HG03558 (cell line): ENCODE results near the gene NFATC2.

Source experiments
- ATAC-seq: cut with Tn5 transposase; IDR thresholded peaks from one replicate; pipeline ENCODE4 v1.9.1; 2021; ENCODE audit warnings: moderate number of reproducible peaks; ENCODE audit not compliant: unreplicated experiment; ENCODE audit errors: extremely low read depth

Gene NFATC2

DNA sequence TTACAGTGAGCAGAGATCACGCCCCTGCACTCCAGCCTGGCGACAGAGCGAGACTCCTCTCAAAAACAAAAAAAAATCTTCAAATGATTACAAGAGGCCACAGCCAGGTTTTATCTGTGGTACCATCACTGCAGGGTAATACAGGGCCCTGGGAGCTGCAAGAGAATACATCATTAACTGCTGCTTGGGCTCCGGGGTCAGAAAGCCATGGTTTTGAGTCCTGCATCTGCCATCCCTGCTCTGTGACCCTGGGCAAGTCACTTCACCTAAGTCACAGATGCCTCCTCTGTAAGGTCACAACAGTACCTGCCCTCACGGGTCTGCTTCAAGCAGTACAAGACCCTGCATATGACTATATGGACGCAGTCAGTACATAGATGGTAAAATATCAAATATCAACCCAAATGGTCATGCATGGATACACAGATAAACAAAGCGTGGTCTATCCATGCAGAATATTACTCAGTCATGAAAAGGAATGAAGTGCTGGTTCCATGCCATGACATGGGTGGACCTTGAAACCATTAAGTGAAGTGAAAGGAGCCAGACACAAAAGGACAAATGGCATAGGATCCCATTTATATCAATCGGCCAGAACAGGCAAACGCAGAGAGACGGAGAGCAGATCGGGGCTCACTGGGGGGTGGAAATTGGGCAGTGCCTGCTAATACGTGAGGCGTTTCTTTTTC, 83.6 kb downstream of the NFATC2 start:
- ATAC-seq = no peak

DNA sequence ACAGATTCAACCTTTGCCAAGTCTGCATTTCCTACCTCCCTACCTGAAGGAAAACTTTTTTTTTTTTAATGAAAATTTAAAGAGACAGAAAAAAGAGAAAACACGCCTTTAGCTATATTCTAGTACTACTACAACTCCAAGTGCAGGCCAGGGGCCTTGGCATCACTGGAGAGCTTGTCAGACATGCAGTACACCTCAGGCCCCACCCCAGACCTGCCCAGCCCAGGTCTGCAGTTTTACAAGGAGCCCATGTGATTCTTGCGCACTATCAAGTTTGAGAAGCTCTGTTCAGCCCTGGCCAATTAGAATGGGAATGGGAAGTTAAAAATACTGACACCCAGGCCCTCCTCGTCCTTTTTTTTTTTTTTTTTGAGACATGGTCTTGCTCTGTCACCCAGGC, 85.0 kb downstream of the NFATC2 start:
- no peak for ATAC-seq

DNA sequence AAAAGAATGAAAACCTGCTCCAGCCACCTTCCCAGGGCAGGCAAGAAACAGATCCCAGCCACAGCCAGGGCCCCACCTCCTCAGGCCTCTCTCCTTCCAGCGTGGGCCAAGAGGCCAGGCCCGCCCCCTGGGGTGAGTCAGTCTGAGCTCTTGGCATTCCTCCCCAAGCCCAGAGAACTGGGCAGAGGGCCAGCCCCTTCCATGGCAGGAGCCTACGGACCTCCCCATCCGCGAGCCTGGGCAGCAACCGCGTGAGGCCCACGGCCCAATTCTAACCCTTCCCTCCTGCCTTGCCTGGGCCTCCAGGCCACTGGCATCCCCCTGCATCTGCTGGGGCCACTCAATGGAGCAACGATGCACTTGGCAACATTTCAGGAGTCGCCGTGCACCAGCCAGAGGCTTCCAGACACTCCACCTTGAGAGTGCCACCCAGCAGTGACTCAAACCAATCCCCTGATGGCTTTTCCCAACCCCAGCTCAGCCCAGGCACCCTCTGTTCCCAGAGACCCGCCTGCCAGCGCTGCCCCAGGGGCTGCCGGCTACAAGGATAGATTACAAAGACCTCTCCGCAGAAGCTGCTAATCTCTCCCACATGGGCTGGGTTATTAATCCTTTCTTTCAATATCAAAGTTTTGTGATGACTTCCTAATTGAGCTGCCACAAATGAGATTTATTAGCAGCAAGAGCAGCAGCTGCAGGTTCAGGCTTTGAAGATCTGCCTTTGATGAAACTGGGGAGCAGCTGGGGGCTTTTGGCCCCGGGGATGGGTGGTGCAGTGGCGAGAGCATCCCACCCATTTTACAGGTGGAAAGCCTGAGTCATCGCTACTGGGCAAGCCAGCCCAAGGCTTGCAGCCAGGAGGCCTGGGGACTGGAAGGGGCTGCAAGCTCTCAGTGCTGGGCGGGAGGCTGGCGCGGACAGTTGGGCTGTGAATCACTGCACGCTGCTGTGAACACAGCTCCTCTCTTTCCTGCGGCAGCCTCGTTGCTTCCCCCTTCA, 85.7 kb downstream of the NFATC2 start:
- ATAC-seq = no peak

DNA sequence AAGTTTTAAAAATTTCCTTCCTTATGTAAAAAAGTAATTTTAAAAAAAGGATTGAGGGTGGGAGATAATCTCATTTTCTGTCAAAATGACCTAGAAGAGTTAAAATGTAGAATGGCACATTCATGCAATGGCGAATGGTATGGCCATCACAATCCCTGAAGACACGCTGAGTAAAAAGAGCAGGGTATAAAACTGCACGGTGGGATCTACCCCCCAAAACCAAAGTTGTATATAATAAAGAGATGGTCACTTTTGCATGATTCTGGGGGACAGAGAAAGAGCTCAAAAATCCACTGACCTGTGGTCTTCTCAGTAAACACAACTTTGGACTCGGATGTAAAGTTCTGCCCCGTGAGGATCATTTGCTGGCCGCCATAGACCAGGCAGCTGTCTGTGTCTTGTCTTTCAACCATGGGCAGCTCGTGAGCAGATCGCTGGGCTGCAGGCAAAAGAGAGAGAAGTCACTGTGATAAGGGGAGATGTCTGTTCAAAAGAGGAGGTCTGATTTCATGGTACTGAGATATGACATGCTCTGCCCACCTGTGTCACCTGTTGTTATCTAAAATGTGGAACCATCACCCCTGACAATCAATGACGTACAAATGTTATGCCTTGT, 88.2 kb downstream of the NFATC2 start:
- ATAC-seq = no peak

DNA sequence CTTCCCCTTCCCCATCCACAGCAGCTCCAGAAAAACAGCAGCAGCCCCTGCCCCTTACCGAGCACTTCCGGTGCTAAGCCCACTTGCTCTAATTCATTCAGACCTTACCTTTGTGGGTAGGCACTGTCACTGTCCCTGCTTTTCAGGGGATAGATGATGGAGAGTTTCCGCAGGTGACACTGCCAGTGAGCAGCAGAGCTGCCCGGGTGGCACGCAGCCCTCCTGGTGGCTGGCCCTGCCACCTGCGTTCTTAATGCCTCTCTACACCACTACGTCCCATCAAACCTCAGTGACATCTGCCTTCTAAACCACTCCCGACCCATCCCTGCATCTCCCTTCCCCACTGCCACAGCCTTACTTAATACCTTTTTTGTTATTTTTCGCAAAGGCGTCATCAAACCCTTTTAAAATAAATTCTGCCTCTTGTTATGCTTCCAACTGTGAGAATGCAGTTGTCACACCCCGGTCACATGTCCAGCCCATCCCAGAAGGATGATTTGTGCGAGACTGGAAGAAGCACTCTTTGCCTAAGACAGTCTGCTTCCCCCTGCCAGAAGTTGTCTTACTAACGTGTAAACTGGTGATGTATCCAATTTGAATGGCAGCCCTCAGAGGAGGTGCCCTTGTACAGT, 89.7 kb downstream of the NFATC2 start:
- no peak for ATAC-seq

DNA sequence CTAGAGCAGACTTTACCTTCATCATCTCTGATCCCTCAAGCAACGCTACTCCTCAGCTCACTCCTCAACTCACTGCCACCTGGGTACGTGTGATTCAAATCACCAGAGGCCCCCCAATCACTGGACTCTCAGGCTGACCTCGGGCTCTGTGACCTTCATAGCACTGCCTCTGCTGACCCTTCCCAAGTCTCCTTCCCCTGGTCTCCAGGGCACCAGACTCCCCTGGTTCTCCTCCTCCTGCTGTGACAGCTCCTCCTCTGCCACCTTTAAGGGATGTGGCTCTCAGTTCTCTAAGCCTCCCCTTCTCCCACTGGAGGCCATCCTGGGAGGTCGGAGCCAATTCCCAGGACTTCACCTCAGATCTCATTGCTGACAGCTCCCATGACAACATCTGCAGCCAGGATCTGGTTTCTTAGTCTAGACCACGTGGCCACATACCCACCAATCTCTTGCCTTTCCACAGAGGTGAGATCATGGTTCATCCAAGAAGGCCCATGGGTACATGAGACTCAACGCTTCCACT, 90.4 kb downstream of the NFATC2 start:
- ATAC-seq = no peak

DNA sequence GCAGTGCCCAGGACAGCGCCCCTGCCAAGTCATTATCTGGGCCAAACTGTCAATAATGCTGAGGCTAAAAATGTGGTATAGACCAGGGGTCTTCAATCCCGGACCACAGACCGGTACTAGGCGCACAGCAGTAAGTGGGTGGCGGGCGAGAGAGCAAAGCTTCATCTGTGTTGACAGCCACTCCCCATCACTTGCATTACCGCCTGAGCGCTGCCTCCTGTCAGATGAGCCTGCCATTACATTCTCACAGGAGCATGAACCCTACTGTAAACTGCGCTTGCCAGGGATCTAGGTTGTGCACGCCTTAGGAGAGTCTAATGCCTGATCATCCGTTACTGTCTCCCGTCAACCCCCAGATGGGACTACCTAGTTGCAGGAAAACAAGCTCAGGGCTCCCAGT, 91.0 kb downstream of the NFATC2 start:
- no peak for ATAC-seq

DNA sequence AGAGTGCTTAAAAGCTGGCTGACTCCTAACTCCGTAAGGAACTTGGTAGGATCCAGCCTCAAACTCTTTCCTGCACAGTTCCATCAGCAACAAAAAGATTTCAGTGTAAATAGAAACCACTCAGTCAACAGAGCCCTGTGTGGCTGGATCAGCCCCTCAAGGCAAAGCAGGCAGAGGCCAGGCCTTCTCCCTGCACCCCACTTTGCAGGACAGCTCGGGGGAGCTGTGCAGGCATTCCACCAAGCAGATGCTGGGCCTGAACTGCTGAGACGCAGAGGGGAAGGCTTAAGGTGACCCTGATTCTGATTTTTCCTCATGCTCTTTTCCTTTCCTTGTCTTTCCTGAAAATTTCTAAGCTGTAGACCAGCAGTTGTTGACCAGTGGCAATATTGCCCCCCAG, 91.5 kb downstream of the NFATC2 start:
- ATAC-seq = no peak

DNA sequence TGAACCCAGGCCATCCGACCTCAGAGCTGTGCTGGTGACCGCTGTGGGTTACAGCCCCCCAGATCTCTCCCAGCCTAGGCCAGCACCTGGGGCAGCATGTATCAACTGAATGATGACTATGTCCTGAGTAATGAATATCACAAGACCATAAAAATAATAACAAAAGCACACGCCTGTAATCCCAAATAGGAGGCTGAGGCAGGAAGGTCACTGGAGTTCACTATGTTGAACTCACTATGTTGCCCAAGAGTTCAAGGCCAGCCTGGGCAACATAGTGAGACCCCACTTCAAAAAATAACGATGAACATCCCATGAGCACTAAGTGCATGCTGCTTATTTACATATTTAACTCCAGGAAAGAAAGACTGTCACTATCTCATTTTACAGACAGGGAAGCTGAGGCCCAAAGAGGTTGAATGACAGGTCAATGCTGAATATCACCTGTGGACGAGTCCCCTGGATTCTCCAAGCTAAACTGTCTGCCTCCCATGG, 92.3 kb downstream of the NFATC2 start:
- no peak for ATAC-seq

DNA sequence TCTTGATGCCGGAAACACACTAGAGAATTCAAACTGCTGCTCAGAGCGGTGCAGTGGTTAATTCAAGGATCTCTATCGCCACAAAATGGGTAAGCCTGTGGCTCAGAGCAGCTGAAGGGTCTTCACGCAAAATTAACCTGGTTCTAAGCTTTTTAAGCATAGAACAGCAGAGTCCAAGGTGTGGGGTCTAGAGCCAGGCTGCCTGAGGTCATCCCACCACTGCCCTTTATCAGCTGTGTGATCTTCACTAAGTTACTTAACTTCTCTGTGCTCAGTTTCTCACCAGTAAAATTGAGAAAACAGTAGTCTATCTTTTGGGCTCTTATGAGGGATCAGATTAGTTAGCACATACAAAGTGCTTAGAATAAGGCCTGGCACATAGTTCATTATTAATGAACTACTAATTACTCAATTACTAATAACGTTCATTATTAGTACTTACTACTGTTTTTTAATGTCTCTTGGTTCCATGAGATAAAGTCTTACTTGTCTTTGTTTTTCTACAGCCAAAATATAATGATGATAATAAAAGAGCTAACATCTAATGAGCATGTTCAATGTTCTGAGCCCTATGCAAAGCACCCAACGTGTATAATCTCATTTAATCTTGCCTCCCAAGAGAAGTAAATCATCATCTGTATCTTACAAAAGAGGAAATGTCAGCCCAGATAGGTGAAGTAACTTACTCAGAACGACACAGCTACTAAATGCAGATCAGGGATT, 92.9 kb downstream of the NFATC2 start:
- no peak for ATAC-seq

DNA sequence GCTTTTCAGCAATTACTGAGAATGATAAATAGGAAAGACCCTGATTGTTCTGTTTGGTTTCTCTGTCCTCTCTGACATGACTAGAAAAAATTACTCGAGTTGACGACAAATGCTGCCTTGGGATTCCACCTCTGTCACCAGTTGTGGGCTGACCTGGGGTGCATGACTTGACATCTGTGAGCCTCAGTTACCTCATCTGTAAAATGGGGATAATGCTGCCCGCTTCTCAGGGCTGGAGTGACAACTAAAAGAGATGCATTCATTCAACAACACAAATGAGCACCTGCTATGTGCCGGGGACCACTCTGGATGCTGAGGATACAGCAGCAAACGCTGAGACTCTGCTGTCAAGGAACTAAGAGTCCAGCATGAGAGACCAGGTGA, 94.8 kb downstream of the NFATC2 start:
- ATAC-seq = no peak

DNA sequence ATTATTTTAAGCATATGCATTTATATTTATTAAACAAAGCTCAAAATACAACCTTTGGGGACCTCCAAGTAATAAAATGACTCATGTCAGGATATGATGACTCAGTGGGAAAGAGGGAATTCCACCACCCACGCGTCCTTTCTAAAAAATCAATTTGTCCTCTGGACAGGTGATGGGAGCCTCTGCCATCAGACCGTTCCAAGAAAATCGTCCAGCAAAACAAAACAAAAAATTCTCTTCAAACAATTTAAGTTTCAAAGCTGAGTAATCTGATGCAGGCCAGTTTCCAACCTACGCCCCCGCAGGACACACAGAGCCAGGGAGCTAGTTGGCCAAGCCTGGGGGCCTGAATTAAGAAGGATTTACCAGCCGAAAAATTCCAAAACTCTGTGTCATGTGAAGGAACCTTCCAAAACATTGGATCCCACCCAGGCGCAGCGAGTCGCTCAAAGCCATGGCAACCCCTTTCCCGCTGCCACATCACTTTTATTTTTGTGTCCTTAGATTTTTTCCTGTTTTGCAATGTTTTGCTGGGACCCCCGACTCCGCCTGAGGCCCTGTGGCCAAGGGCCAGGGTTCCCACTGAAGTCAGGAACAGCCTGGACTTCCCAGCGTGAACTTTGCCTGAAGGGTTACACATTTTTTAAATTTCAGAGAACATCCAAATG, 95.3 kb downstream of the NFATC2 start:
- ATAC-seq = no peak

DNA sequence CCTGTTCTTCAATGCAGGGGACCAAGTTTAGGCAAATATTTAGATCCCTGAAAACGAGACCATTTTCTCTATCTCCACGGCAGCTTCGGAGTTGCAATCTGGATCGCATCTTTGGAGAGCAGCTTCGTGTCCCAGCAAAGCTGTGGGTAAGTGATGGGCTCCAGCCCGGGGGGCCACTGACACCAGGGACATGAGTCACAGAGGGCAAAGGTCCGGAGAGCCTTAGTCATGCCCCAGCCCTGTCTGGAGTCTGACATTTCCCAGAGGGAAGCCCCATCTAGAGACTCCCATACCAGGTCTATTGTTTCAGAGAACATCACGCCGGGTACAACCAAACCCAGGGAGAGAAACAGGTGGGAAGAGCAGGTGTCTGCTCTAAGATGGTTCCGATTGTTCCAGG, 95.9 kb downstream of the NFATC2 start:
- ATAC-seq = no peak

DNA sequence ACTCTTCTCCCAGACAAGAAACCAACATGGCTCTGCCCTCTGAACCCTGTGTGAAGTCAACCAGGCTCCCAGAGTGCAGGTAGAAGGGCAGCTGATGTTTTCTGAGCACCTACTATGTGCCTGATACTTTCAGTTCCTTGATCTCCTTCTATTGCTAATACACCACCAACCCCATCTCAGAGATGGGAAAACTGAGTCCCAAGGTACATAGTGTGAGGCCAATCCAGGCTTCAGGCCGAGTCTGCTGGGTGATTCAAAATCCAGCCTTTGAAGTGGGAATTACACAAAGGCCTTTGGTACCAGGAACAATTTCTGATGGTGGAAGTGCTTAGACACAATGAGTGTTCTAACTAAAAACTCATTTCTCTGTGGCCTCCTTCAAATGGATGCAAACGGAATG, 96.3 kb downstream of the NFATC2 start:
- ATAC-seq = no peak

DNA sequence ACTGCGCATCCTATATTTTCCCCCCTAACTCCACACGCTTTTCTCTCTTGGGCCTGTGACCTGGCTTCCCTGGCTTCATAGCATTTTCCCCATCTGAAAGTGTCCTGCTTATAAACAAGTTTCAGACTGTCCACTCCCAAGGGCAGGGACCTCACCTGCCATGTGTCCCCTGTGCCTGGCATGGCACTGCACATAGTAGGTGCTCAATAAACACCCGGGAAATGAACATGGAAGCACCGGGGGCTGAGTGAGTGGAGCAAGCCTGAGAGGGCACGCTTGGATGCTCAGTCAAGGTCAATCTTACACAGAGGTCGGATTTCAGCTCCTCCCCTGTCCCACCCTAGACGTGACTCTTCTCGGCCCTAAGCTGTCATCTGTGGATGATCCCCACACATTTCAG, 96.9 kb downstream of the NFATC2 start:
- ATAC-seq = no peak

DNA sequence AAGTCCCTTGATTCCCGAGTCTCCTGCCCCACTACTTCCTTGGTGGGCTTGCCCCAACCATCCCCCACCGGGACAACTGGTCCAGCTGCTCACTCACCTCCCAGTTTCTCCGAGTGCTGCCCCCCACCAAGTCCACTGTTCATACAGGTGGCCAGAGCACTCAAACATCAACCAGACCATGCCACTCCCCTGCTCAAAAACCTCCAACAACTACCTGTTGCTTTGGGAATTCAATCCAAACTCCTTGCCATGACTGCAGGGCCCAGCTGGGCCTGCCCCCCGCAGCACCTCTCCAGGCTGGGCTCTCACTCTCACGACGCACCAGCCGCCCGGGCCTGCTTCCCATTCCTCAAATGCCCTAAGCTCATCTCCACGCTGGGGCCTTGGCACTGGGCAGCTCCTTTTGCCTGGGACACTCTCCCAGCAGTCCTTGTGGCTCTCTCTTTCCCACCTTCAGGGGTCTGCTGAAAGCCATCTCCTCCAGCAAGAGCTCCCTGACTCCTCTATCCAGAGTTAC, 97.5 kb downstream of the NFATC2 start:
- ATAC-seq = no peak

DNA sequence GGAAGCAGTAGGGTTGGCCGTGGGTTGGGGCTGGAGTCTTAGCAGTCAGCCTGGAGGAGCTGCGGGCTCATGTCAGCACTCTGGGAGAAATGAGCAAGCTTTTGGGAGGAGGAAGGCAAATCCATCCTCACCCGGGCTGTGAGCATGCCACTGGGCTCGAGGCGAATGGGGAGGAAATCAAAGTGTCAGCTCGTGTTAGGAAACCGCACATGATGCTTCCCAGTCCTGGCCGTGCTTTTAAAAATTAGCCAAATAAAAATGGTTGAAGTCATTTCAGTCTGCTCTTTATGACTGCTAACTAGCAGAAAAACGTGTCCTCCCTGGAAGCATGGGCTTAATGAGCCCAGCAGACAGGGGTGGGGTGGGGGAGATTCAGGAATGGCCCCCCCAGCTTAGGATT, 98.1 kb downstream of the NFATC2 start:
- ATAC-seq = no peak

DNA sequence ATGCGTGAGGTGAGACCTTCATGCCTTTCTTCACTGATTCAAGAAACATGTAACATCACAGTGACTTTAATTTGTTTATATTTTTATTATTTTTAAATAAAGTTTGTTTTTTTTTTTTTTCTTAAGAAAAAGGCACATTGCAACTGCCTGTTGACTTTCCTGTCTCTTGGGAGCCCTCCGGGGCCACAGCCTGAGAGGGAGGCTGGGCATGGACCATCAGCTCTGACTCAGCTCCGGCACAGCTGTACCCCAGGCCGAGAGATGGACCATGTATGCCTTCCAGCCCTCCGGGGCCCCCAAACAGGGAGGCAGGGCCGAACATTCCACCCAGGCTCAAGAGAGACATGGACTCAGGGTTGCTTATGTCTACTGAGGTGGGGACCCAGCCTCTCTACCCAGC, 99.9 kb downstream of the NFATC2 start:
- ATAC-seq = no peak

DNA sequence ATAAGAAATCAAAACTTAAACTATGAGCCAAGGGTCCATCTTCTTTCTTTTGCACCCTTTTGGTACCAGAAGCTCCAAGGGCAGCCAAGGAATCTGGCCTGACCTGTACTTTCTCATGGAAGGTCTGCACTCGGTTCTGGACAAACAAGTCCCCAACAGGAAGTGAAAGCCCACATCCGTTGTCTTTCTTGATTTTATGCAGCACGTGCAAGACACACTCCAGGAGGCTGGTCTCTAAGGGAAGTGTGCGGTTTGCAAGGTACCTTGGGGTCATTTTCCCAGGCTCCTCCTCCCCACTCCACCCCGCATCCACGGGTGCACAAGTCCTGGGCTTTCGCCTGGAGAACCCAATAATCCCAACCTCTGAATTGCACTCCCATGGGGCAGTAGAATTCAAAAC, 101.9 kb downstream of the NFATC2 start:
- no peak for ATAC-seq
